ENCODE data around the gene ARL16. TPM values are rescaled to one million over a fixed set of nuclear protein-coding genes. Genes with fewer than 3 reads are reported as not detected.
A peak's percentile ranks its signal among the peaks of the same experiment; 100 is the strongest.

Gene ARL16
- polyA plus RNA-seq, 1 experiment, result 44.7 TPM

DNA sequence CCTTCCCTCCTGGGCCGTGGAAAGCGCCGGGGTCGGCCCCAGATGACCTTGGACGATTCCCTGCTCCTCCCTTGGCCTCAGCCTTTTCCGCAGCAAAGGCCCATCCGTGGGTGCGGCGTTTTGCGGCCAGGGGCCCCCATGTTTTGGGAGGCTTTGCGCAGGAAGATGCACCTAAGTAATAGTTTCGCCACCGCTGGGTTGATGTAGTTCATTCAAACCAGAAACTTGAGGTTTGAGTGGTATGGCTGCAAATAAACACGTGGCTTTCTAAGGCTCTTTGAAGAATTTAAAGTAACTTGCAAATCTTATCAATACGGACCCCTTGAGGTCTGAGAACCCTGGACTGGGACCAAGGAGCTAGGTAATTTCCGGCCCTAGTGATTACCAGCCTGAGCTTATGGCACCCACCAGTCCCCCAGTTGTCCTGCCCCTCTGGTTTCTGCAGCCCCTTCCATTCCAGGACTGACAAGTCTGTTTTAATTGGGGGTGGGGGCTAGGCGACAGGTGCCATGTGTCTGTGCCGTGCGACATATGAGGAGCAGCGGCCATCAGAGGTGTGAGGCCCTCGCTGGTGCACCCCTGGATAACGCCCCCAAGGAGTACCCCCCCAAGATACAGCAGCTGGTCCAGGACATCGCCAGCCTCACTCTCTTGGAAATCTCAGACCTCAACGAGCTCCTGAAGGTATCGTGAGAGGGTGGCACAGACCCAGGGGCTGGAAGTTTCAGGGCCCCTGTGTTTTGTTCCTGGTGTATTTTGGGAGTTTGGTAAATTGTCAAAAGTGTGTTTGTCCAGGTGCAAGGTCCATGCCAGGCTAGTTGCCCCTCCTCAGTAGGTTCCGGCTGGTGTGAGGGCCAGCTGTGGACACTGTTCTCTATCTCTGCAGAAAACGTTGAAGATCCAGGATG lies 20.4 kb upstream of the ARL16 start:
- no peaks in the 10 kb centered on the region for H3K27me3 ChIP-seq (ENCODE audit: control insufficient read depth, insufficient read depth, low read length)
- CTCF ChIA-PET, result no interaction called here
- TF ChIP-seq, protein P1, sequence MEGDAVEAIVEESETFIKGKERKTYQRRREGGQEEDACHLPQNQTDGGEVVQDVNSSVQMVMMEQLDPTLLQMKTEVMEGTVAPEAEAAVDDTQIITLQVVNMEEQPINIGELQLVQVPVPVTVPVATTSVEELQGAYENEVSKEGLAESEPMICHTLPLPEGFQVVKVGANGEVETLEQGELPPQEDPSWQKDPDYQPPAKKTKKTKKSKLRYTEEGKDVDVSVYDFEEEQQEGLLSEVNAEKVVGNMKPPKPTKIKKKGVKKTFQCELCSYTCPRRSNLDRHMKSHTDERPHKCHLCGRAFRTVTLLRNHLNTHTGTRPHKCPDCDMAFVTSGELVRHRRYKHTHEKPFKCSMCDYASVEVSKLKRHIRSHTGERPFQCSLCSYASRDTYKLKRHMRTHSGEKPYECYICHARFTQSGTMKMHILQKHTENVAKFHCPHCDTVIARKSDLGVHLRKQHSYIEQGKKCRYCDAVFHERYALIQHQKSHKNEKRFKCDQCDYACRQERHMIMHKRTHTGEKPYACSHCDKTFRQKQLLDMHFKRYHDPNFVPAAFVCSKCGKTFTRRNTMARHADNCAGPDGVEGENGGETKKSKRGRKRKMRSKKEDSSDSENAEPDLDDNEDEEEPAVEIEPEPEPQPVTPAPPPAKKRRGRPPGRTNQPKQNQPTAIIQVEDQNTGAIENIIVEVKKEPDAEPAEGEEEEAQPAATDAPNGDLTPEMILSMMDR (IDR thresholded peaks at IDR 0.05; ENCODE audit: low read depth, low read length), result no peak
- H3K27ac ChIP-seq (ENCODE audit: low read depth, low read length), result peak overlapping the region; percentile 21
- POLR2A ChIA-PET, result interaction anchor here (0.5 to 3.8 kb wide), 10 partner anchors 8 to 192 kb away, joined by 3 to 35 read pairs (median 4); partner anchors contain the start of genes ACTG1, ARL16, CCDC137 and HGS
- no peak for DNase-seq (ENCODE audit: low read depth, low spot score)
- peak overlapping the region; percentile 90 for H3K4me3 ChIP-seq (ENCODE audit: low read depth, low read length)
- no peaks in the 10 kb centered on the region; the same call in 1 of the 2 replicates for H3K9me3 ChIP-seq (ENCODE audit: control insufficient read depth, insufficient read depth, low read length)

DNA sequence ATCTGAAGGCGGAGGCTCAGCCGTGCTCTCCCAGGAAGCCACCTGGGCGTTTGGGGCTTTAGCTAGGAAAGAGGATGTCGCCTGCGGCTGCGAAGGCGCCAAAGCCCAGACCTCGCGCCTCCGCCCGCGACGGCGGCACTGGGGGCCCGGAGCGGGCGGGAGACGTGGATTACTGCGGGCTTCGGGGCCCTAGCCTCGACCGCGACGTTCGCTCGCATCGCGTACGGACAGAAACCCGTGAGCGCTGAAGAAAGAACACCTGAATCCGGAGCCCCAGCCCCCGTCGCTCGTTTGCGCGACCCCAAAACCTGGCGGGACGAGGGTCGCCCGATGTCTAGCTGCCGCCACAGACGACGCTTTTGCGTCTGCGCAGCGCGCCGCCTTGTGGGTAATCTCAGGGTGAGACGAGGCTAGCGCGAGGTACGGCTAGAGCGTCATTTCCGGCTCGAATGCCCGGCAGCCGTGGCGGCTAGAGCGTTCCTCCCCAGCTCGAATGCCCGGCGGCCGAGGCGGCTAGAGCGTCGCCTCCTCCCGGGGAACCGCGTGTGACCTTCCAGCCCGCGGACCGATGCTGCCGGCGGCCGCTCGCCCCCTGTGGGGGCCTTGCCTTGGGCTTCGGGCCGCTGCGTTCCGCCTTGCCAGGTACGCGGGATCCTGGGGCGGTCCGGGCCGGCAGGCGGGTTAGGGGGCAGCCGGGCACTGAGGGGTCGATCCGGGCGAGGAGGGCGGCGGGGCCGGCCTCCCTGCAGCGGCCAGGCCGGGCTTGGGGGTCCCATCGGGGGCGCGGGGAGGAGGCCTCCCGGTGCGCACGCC lies 19.5 kb upstream of the ARL16 start, which contains the start of gene MRPL12:
TSS of gene MRPL12 (plus strand) at position 434 of the 813 bp plus-strand sequence. CDS start at position 569, 135 bp downstream.
- Histone ChIP-seq H3K27me3 (ENCODE audit: control insufficient read depth, insufficient read depth, low read length) (no peaks in the 10 kb centered on the region), H3K9me3 (ENCODE audit: control insufficient read depth, insufficient read depth, low read length) (no peaks in the 10 kb centered on the region; the same call in 1 of the 2 replicates), H3K4me3 (ENCODE audit: low read depth, low read length) (peak within 1 kb of the TSS; percentile 90), H3K27ac (ENCODE audit: low read depth, low read length) (peak within 1 kb of the TSS; percentile 87)
- DNase-seq (ENCODE audit: low read depth, low spot score), result peak; percentile 58
- ChIA-PET CTCF (no interaction called here), POLR2A (interaction anchor here (0.5 to 3.8 kb wide), 15 partner anchors 8 to 341 kb away, joined by 3 to 35 read pairs (median 4); partner anchors contain the start of genes ACTG1, ARL16, CCDC137 and HGS)
- TF ChIP-seq, protein P1 (IDR thresholded peaks at IDR 0.05; ENCODE audit: low read depth, low read length), result no peak

DNA sequence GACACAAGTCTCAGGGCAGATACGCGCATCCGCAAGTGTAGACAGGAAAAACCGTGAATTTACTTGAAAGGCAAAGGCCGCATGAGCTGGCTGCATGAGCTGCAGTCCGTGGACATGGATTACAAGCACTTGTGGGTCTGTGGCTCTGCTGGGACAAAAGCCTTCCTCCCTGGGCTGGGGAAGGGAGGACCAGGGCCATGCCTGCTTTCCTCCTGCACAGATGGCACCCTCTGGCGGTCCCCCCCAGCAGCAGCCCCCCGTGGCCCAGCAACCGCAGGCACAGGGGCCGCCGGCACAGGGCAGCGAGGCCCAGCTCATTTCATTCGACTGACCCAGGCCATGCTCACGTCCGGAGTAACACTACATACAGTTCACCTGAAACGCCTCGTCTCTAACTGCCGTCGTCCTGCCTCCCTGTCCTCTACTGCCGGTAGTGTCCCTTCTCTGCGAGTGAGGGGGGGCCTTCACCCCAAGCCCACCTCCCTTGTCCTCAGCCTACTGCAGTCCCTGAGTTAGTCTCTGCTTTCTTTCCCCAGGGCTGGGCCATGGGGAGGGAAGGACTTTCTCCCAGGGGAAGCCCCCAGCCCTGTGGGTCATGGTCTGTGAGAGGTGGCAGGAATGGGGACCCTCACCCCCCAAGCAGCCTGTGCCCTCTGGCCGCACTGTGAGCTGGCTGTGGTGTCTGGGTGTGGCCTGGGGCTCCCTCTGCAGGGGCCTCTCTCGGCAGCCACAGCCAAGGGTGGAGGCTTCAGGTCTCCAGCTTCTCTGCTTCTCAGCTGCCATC lies 17.9 kb upstream of the ARL16 start:
- ChIA-PET CTCF (interaction anchor here (1.2 kb wide), 1 partner anchor 16 kb away, joined by 3 read pairs; no protein-coding TSS in a partner anchor), POLR2A (interaction anchor here (0.5 to 3.8 kb wide), 5 partner anchors 18 to 239 kb away, joined by 3 to 35 read pairs (median 5); partner anchors contain the start of genes ARL16, CCDC137, HGS and MCRIP1)
- Histone ChIP-seq H3K27me3 (ENCODE audit: control insufficient read depth, insufficient read depth, low read length) (no peaks in the 10 kb centered on the region), H3K4me3 (ENCODE audit: low read depth, low read length) (peak overlapping the region; percentile 90), H3K9me3 (ENCODE audit: control insufficient read depth, insufficient read depth, low read length) (no peaks in the 10 kb centered on the region; the same call in 1 of the 2 replicates), H3K27ac (ENCODE audit: low read depth, low read length) (peak overlapping the region; percentile 21)
- DNase-seq (ENCODE audit: low read depth, low spot score), result no peak
- TF ChIP-seq, protein P1 (IDR thresholded peaks at IDR 0.05; ENCODE audit: low read depth, low read length), result 0 out of 2 replicates have a peak, but pooled peaks have one; percentile 7

DNA sequence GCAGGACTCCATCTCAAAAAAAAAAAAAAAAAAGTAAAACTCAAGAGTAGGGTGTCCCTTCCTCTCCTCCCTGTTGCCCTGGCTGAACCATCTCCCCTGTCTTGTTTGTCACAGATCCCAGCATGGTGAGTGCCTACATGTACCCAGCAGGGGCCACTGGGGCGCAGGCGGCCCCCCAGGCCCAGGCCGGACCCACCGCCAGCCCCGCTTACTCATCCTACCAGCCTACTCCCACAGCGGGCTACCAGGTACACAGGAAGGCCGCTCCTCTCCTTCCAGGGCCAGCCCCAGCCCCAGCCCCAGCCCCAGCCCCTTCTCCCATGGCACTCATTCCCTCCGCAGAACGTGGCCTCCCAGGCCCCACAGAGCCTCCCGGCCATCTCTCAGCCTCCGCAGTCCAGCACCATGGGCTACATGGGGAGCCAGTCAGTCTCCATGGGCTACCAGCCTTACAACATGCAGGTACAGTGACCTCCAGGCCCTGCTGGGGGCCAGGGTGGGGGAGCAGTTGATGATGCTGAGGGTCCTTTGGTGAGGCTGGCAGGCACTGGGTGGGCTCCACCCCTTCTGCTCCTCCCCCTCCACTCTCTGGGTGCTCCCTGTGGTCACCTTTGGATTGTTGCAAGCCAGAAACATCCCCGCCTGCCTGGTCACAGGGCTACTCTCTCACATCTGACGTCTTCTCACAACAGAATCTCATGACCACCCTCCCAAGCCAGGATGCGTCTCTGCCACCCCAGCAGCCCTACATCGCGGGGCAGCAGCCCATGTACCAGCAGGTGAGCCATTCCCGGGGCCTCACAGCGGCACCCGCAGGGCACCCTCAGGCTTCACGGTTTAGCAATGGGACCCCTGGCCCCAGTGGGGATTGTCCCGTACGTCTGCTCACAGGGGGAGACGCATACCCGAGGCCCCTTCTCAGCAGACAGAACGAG lies 17.0 kb upstream of the ARL16 start:
- H3K4me3 ChIP-seq (ENCODE audit: low read depth, low read length), result no peak overlapping the region
- CTCF ChIA-PET, result no interaction called here
- H3K27ac ChIP-seq (ENCODE audit: low read depth, low read length), result peak overlapping the region; percentile 21
- POLR2A ChIA-PET, result interaction anchor here (3.8 kb wide), 1 partner anchor 17 kb away, joined by 35 read pairs; the partner anchor contains the start of genes ARL16 and HGS
- TF ChIP-seq, protein P1 (IDR thresholded peaks at IDR 0.05; ENCODE audit: low read depth, low read length), result no peak
- no peaks in the 10 kb centered on the region for H3K27me3 ChIP-seq (ENCODE audit: control insufficient read depth, insufficient read depth, low read length)
- no peak for DNase-seq (ENCODE audit: low read depth, low spot score)
- H3K9me3 ChIP-seq (ENCODE audit: control insufficient read depth, insufficient read depth, low read length), result no peaks in the 10 kb centered on the region; the same call in 1 of the 2 replicates

Data from AG04450 (cell line).